Muscle layer of colon (tissue), 2 donors: Measurements from ENCODE around the gene RBM15.
A peak's percentile ranks its signal among the peaks of the same experiment; 100 is the strongest.

ENCODE experiments used
- H3K27ac ChIP-seq: one replicate; pipeline ENCODE4 v1.7.0; 2013; ENCODE audit warnings: low read depth, mild to moderate bottlenecking, low read length, moderate library complexity
- H3K27me3 ChIP-seq, 2 donors: one replicate each; pipeline ENCODE4 v1.7.0; 2013; ENCODE audit warnings: low read length in 2 of 2, mild to moderate bottlenecking in 2 of 2; ENCODE audit not compliant: insufficient read depth in 2 of 2, control insufficient read depth in 1 of 2
- H3K36me3 ChIP-seq: one replicate; pipeline ENCODE4 v1.7.0; 2013; ENCODE audit warnings: mild to moderate bottlenecking, low read length; ENCODE audit not compliant: insufficient read depth
- H3K4me1 ChIP-seq: one replicate; pipeline ENCODE4 v1.7.0; 2013; ENCODE audit warnings: mild to moderate bottlenecking, low read length; ENCODE audit not compliant: insufficient read depth
- H3K4me3 ChIP-seq, 2 donors: one replicate each; pipeline ENCODE4 v1.7.0; 2013; ENCODE audit warnings: low read length in 2 of 2, low read depth in 1 of 2, mild to moderate bottlenecking in 1 of 2, moderate library complexity in 1 of 2
- H3K9ac ChIP-seq: one replicate; pipeline ENCODE4 v1.7.0; 2013; ENCODE audit warnings: low read length
- H3K9me3 ChIP-seq: one replicate; pipeline ENCODE4 v1.7.0; 2013; ENCODE audit warnings: mild to moderate bottlenecking, low read length
- donor health status: abdominal sarcoma.
- donor health status: Adenocarcinoma of cecum.

Gene RBM15

DNA sequence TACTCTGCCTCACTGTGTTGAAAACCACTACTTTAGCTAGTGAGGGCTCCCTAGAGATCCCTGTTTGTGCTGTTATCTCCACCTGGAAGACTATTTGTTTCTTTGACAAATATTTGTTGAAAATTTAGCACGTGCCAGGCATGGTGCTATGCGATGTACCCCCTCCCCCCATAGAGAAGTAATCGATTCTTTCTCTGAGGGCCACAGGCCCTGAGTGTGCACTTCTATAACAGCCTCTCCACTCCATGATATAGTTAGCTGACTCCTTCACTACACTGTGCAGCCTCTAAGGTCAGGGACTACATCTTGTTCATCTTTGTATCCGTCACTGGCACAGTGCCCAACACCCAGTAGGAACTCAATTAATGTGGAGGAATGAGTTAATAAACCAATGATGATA is 17.3 kb upstream of the RBM15 start:
- no peaks in the 10 kb centered on the region for H3K36me3 ChIP-seq
- no peaks in the 10 kb centered on the region for H3K27me3 ChIP-seq
- H3K4me1 ChIP-seq: no peaks in the 10 kb centered on the region

GRCh38 chr1:110324667-110325066 is 14.5 kb upstream of the RBM15 start:
- Histone ChIP-seq H3K9me3 (no peaks in the 10 kb centered on the region), H3K36me3 (no peaks in the 10 kb centered on the region), H3K27me3 (no peaks in the 10 kb centered on the region), H3K4me3 (no peak overlapping the region), H3K9ac (no peak overlapping the region), H3K4me1 (no peaks in the 10 kb centered on the region), H3K27ac (no peak overlapping the region)

More for the DNA sequence above, 17.3 kb upstream of the RBM15 start:
- no peaks in the 10 kb centered on the region for H3K9me3 ChIP-seq
- H3K9ac ChIP-seq: no peak overlapping the region
- no peak overlapping the region for H3K27ac ChIP-seq
- no peak overlapping the region for H3K4me3 ChIP-seq

- no peak overlapping the region for H3K27ac ChIP-seq
- no peaks in the 10 kb centered on the region for H3K36me3 ChIP-seq
- no peak overlapping the region for H3K9ac ChIP-seq
- no peaks in the 10 kb centered on the region for H3K27me3 ChIP-seq
- H3K9me3 ChIP-seq: no peaks in the 10 kb centered on the region
- H3K4me1 ChIP-seq: no peaks in the 10 kb centered on the region
- H3K4me3 ChIP-seq: no peak overlapping the region
These were observed 12.4 kb upstream of the RBM15 start for GRCh38 chr1:110326826-110327225.

DNA sequence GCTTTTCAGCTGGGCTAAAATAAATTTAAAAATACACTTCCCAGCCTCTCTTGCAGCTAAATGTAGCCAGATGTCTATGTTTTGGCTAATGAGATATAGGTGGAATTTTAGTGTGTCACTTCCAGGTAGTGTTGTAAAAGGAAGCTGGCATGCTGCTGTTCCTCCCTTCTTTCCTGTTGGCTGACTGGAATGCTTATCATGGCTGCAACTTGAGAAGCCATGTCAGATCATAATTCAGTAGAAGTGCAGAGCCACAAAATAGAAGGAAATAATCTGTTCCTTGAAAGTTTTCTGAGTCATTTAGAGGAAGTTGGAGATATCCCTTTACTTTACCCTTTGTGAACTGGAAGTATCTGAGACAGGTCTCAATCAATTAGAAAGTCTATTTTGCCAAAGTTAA is 10.9 kb upstream of the RBM15 start:
- no peaks in the 10 kb centered on the region for H3K27me3 ChIP-seq
- no peak overlapping the region for H3K27ac ChIP-seq
- no peaks in the 10 kb centered on the region for H3K4me1 ChIP-seq
- no peak overlapping the region for H3K4me3 ChIP-seq
- H3K9me3 ChIP-seq: no peaks in the 10 kb centered on the region
- H3K9ac ChIP-seq: no peak overlapping the region
- no peaks in the 10 kb centered on the region for H3K36me3 ChIP-seq

DNA sequence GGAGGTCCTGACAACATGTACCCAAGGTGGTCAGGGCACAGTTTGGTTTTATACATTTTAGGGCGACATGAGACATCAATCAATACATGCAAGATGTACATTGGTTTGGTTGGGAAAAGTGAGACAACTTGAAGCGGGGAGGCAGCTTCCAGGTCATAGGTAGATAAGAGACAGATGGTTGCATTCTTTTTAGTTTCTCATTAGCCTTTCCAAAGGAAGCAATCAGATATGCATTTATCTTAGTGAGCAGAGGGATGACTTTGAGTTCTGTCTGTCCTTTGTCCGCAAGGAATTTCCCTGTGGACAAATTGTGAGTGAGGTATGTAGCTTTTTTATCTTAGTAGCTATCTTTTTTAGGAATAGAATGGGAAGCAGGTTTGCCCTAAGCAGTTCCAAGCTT is 10.5 kb upstream of the RBM15 start:
- Histone ChIP-seq H3K9me3 (no peaks in the 10 kb centered on the region), H3K27ac (no peak overlapping the region), H3K36me3 (no peaks in the 10 kb centered on the region), H3K4me1 (no peaks in the 10 kb centered on the region), H3K9ac (no peak overlapping the region), H3K4me3 (no peak overlapping the region), H3K27me3 (no peaks in the 10 kb centered on the region)

- no peak overlapping the region for H3K9ac ChIP-seq
- H3K4me1 ChIP-seq: peaks cover 9% of the 10 kb centered on the region
- H3K27ac ChIP-seq: no peak overlapping the region
- no peak overlapping the region for H3K4me3 ChIP-seq
- H3K27me3 ChIP-seq: no peaks in the 10 kb centered on the region
- H3K9me3 ChIP-seq: no peaks in the 10 kb centered on the region
- H3K36me3 ChIP-seq: no peaks in the 10 kb centered on the region
These were observed 3.9 kb upstream of the RBM15 start for GRCh38 chr1:110335265-110335664.

DNA sequence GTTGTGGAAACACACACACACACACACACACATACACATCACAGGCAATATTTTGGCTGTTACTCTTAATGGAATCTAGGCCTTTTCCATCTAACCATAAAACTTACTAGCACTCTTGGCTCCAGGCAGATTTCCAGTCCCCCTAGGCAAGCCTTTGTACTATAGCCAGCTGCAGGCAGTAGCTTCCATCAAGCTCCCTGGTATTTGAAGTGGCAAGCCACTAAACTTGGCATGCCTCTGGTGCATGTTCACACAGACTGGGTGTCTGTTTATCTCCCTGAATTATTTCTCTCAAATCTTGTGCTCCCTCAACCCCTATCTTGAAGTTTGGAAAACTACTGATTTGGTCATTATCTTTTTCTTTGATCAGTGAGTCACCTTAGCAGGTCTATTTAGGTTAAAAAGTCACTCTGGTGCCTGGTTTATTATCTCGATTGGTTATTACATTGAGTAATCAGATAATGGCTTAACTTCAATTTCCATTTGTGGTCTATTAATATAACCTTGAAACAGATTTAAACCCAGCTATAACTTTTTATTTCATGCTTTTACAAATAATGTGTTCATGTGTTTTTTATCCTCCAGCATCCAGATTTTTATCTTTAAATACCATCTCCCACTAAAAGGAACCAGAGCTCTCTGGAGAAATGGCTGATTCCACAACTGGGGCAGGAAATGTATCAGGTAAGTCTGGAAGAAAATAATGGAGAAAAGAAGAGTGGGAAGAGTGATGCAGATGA is 2.7 kb upstream of the RBM15 start:
- H3K9ac ChIP-seq: no peak overlapping the region
- H3K4me3 ChIP-seq: no peak overlapping the region
- H3K4me1 ChIP-seq: peaks cover 21% of the 10 kb centered on the region
- peaks cover 9% of the 10 kb centered on the region for H3K36me3 ChIP-seq
- no peaks in the 10 kb centered on the region for H3K9me3 ChIP-seq
- H3K27ac ChIP-seq: no peak overlapping the region
- no peaks in the 10 kb centered on the region for H3K27me3 ChIP-seq

DNA sequence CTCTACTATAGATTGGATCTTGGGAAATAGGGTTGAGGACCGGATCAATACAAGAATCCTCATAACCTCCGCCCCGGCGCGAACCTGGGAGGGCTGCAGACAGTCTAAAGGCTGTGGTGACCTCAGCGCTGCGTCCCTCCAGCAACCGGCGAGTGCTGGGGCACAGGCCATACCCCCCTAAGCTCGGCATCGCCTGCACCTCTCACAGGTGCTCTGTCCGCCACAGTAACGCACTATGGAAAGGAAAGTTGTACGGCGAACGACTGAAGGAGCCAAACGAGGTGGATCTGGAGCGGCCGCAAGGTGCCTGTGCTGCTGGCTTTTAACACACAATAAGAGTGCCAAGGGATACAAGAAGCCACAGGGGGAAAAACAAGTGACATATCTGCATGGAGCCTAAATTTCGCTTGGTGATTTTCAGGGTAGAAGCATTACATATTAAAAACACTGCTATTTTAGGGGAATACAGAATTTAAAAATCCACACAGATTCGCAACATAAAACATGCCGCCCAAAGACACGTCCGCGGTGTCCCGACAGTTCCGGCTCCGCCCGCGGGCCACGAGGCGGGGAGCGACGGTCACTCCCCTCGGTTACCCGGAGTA is 1.4 kb upstream of the RBM15 start:
- H3K9me3 ChIP-seq: no peaks in the 10 kb centered on the region
- peaks cover 35% of the 10 kb centered on the region for H3K4me1 ChIP-seq
- peaks cover 16% of the 10 kb centered on the region for H3K36me3 ChIP-seq
- peak overlapping the region; percentile 59 to 76 for H3K4me3 ChIP-seq
- H3K27ac ChIP-seq: peak overlapping the region; percentile 77
- H3K27me3 ChIP-seq: no peaks in the 10 kb centered on the region
- H3K9ac ChIP-seq: peak overlapping the region; percentile 69

DNA sequence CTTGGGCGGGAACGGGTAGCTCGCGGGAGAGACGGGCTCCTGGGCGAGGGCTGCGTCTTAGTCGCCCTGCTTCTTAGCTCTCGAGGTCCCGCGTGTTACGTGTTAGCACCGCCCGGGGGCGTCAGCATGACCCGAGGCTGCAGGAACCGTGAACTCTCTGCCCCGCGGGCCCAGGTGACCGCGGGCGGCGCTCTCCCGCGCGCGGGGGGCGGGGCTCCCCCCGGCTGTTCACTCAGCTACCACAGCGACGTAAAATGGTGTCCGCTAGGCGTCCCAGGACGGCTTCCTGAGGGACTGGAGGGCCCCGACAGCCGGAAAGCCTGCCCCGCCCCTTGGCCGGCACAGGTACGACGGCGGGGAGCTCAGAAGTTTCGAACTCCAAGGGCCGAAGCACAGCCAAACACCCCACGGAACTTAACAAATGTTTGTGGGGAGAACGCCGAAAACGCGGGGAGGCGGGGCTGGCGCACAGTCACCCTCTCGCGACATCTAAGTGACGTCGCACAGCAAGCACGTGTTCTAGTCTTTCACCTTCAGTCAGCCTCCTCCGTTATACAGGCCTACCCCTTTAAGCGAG is 780 bp upstream of the RBM15 start:
- no peaks in the 10 kb centered on the region for H3K27me3 ChIP-seq
- H3K9ac ChIP-seq: peak overlapping the region; percentile 69
- H3K4me1 ChIP-seq: peaks cover 41% of the 10 kb centered on the region
- peak overlapping the region; percentile 77 for H3K27ac ChIP-seq
- H3K36me3 ChIP-seq: peaks cover 18% of the 10 kb centered on the region
- H3K4me3 ChIP-seq: peak overlapping the region; percentile 59 to 76
- no peaks in the 10 kb centered on the region for H3K9me3 ChIP-seq

- Histone ChIP-seq H3K9me3 (no peaks in the 10 kb centered on the region), H3K36me3 (peaks cover 26% of the 10 kb centered on the region), H3K4me1 (peaks cover 47% of the 10 kb centered on the region), H3K4me3 (peak overlapping the region; percentile 77 to 92), H3K27me3 (no peaks in the 10 kb centered on the region), H3K27ac (peak overlapping the region; percentile 89), H3K9ac (peak overlapping the region; percentile 62)
These were observed 430 bp downstream of the RBM15 start for GRCh38 chr1:110339407-110340206.

DNA sequence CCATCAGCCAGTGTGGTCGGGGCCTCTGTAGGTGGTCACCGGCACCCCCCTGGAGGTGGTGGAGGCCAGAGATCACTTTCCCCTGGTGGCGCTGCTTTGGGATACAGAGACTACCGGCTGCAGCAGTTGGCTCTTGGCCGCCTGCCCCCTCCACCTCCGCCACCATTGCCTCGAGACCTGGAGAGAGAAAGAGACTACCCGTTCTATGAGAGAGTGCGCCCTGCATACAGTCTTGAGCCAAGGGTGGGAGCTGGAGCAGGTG is 961 bp downstream of the RBM15 start:
- H3K27ac ChIP-seq: peak overlapping the region; percentile 89
- H3K4me1 ChIP-seq: peaks cover 47% of the 10 kb centered on the region
- H3K4me3 ChIP-seq: peak overlapping the region; percentile 77 to 92
- no peaks in the 10 kb centered on the region for H3K27me3 ChIP-seq
- peaks cover 26% of the 10 kb centered on the region for H3K36me3 ChIP-seq
- peak overlapping the region; percentile 62 for H3K9ac ChIP-seq
- no peaks in the 10 kb centered on the region for H3K9me3 ChIP-seq
